ENCODE results near the gene CAPN1. TPM values are rescaled to one million over a fixed set of nuclear protein-coding genes. Genes with fewer than 3 reads are reported as not detected.

CAPN1 gene
- total RNA-seq, 1 experiment from 2014 or later, result 288 TPM

GRCh38 chr11:65209711-65210360 is 28.1 kb downstream of the CAPN1 start:
- intact Hi-C loops (cut with micrococcal nuclease; ENCODE audit: unreplicated experiment), result loop anchor here (10.0 kb wide), 1 partner anchor 45 kb away; no protein-coding TSS in a partner anchor
- H3K4me1 Mint-ChIP-seq (ENCODE audit: low read depth, unreplicated experiment), result no peaks in the 10 kb centered on the region
- CTCF ChIA-PET, result no interaction called here
- no TSS peak for BruUV-seq (replicated peaks)
- H3K36me3 Mint-ChIP-seq (ENCODE audit: insufficient read depth, unreplicated experiment), result peaks cover 69% of the 10 kb centered on the region
- H3K4me3 Mint-ChIP-seq (ENCODE audit: low read depth, unreplicated experiment), result no peak overlapping the region
- no peaks in the 10 kb centered on the region for H3K9me3 Mint-ChIP-seq (ENCODE audit: low read depth, unreplicated experiment)
- TF ChIP-seq CTCF (IDR thresholded peaks at IDR 0.05; ENCODE audit: unreplicated experiment), result no peak
- no peak for DNase-seq
- H3K27me3 Mint-ChIP-seq (ENCODE audit: unreplicated experiment), result no peaks in the 10 kb centered on the region
- H3K27ac Mint-ChIP-seq (ENCODE audit: unreplicated experiment), result no peak overlapping the region

GRCh38 chr11:65210361-65210731 is 28.6 kb downstream of the CAPN1 start:
- Mint-ChIP-seq H3K4me3 (ENCODE audit: low read depth, unreplicated experiment) (no peak overlapping the region), H3K27ac (ENCODE audit: unreplicated experiment) (no peak overlapping the region), H3K4me1 (ENCODE audit: low read depth, unreplicated experiment) (no peaks in the 10 kb centered on the region), H3K27me3 (ENCODE audit: unreplicated experiment) (no peaks in the 10 kb centered on the region), H3K9me3 (ENCODE audit: low read depth, unreplicated experiment) (no peaks in the 10 kb centered on the region), H3K36me3 (ENCODE audit: insufficient read depth, unreplicated experiment) (peaks cover 67% of the 10 kb centered on the region)
- intact Hi-C loops (cut with micrococcal nuclease; ENCODE audit: unreplicated experiment), result no loop called here
- CTCF ChIA-PET, result no interaction called here
- TF ChIP-seq CTCF (IDR thresholded peaks at IDR 0.05; ENCODE audit: unreplicated experiment), result no peak
- BruUV-seq (replicated peaks), result no TSS peak
- no peak for DNase-seq

- no TSS peak for BruUV-seq (replicated peaks)
- intact Hi-C loops (cut with micrococcal nuclease; ENCODE audit: unreplicated experiment), result no loop called here
Observed at GRCh38 chr11:65210748-65211147, 29.0 kb downstream of the CAPN1 start.

GRCh38 chr11:65211293-65212105 is 29.8 kb downstream of the CAPN1 start:
- TF ChIP-seq CTCF (IDR thresholded peaks at IDR 0.05; ENCODE audit: unreplicated experiment), result no peak
- CTCF ChIA-PET, result no interaction called here
- TSS peak; percentile 93 for BruUV-seq (replicated peaks)

More at GRCh38 chr11:65210748-65211147, 29.0 kb downstream of the CAPN1 start:
- CTCF ChIA-PET, result no interaction called here
- Mint-ChIP-seq H3K36me3 (ENCODE audit: insufficient read depth, unreplicated experiment) (peaks cover 67% of the 10 kb centered on the region), H3K4me1 (ENCODE audit: low read depth, unreplicated experiment) (no peaks in the 10 kb centered on the region), H3K9me3 (ENCODE audit: low read depth, unreplicated experiment) (no peaks in the 10 kb centered on the region), H3K4me3 (ENCODE audit: low read depth, unreplicated experiment) (no peak overlapping the region), H3K27ac (ENCODE audit: unreplicated experiment) (no peak overlapping the region), H3K27me3 (ENCODE audit: unreplicated experiment) (no peaks in the 10 kb centered on the region)
- no peak for TF ChIP-seq CTCF (IDR thresholded peaks at IDR 0.05; ENCODE audit: unreplicated experiment)
- no peak for DNase-seq

More at GRCh38 chr11:65211293-65212105, 29.8 kb downstream of the CAPN1 start:
- Mint-ChIP-seq H3K4me3 (ENCODE audit: low read depth, unreplicated experiment) (no peak overlapping the region), H3K27ac (ENCODE audit: unreplicated experiment) (no peak overlapping the region), H3K27me3 (ENCODE audit: unreplicated experiment) (no peaks in the 10 kb centered on the region), H3K9me3 (ENCODE audit: low read depth, unreplicated experiment) (no peaks in the 10 kb centered on the region), H3K4me1 (ENCODE audit: low read depth, unreplicated experiment) (no peaks in the 10 kb centered on the region), H3K36me3 (ENCODE audit: insufficient read depth, unreplicated experiment) (peaks cover 65% of the 10 kb centered on the region)
- no peak for DNase-seq
- intact Hi-C loops (cut with micrococcal nuclease; ENCODE audit: unreplicated experiment), result no loop called here
